ENCODE measurements around the gene ATAD3B. TPM values are rescaled to one million over a fixed set of nuclear protein-coding genes. Genes with fewer than 3 reads are reported as not detected.
"Not testable (repeated sequence)": the region's sequence is repeated elsewhere in the genome, so short reads cannot be mapped to it uniquely, and the experiment has no call there.

Gene ATAD3B
- polyA plus RNA-seq, 1 experiment, result 7.7 TPM

GRCh38 chr1:1427106-1427819 lies 44.3 kb upstream of the ATAD3B start:
- no peak for DNase-seq (ENCODE audit: low read depth, low spot score)
- Histone ChIP-seq H3K27me3 (ENCODE audit: control insufficient read depth, insufficient read depth, low read length) (no peaks in the 10 kb centered on the region), H3K4me3 (ENCODE audit: low read depth, low read length) (peak overlapping the region; percentile 47), H3K27ac (ENCODE audit: low read depth, low read length) (no peak overlapping the region), H3K9me3 (ENCODE audit: control insufficient read depth, insufficient read depth, low read length) (peaks cover 3% of the 10 kb centered on the region; the same call in 1 of the 2 replicates)
- CTCF ChIA-PET, result no interaction called here
- POLR2A ChIA-PET, result interaction anchor here (1.6 kb wide), 1 partner anchor 20 kb away, joined by 4 read pairs; no protein-coding TSS in a partner anchor
- TF ChIP-seq CTCF (IDR thresholded peaks at IDR 0.05; ENCODE audit: low read depth, low read length), result no peak

GRCh38 chr1:1427820-1428148 lies 43.8 kb upstream of the ATAD3B start:
- Histone ChIP-seq H3K27me3 (ENCODE audit: control insufficient read depth, insufficient read depth, low read length) (no peaks in the 10 kb centered on the region), H3K9me3 (ENCODE audit: control insufficient read depth, insufficient read depth, low read length) (peaks cover 3% of the 10 kb centered on the region; the same call in 1 of the 2 replicates), H3K4me3 (ENCODE audit: low read depth, low read length) (peak overlapping the region; percentile 47), H3K27ac (ENCODE audit: low read depth, low read length) (no peak overlapping the region)
- POLR2A ChIA-PET, result interaction anchor here (1.6 kb wide), 1 partner anchor 20 kb away, joined by 4 read pairs; no protein-coding TSS in a partner anchor
- TF ChIP-seq CTCF (IDR thresholded peaks at IDR 0.05; ENCODE audit: low read depth, low read length), result no peak
- CTCF ChIA-PET, result no interaction called here
- DNase-seq (ENCODE audit: low read depth, low spot score), result no peak

- ChIA-PET CTCF (no interaction called here), POLR2A (interaction anchor here (1.6 kb wide), 1 partner anchor 21 kb away, joined by 4 read pairs; no protein-coding TSS in a partner anchor)
- no peak for DNase-seq (ENCODE audit: low read depth, low spot score)
- Histone ChIP-seq H3K27me3 (ENCODE audit: control insufficient read depth, insufficient read depth, low read length) (no peaks in the 10 kb centered on the region), H3K27ac (ENCODE audit: low read depth, low read length) (no peak overlapping the region), H3K9me3 (ENCODE audit: control insufficient read depth, insufficient read depth, low read length) (peaks cover 3% of the 10 kb centered on the region; the same call in 1 of the 2 replicates), H3K4me3 (ENCODE audit: low read depth, low read length) (no peak overlapping the region)
- no peak for TF ChIP-seq CTCF (IDR thresholded peaks at IDR 0.05; ENCODE audit: low read depth, low read length)
Observed at GRCh38 chr1:1428174-1428573, 43.4 kb upstream of the ATAD3B start.

GRCh38 chr1:1428967-1429366 lies 42.6 kb upstream of the ATAD3B start:
- not testable (repeated sequence) for H3K4me3 ChIP-seq (ENCODE audit: low read depth, low read length); DNase-seq (ENCODE audit: low read depth, low spot score); H3K27ac ChIP-seq (ENCODE audit: low read depth, low read length); H3K27me3 ChIP-seq (ENCODE audit: control insufficient read depth, insufficient read depth, low read length); H3K9me3 ChIP-seq (ENCODE audit: control insufficient read depth, insufficient read depth, low read length)
- CTCF ChIA-PET, result interaction anchor here (0.6 to 2.9 kb wide), 2 partner anchors 12 to 21 kb away, joined by 3 to 13 read pairs; no protein-coding TSS in a partner anchor
- POLR2A ChIA-PET, result interaction anchor here (0.6 to 1.6 kb wide), 2 partner anchors 21 to 54 kb away, joined by 4 read pairs; partner anchors contain the start of gene AURKAIP1

DNA sequence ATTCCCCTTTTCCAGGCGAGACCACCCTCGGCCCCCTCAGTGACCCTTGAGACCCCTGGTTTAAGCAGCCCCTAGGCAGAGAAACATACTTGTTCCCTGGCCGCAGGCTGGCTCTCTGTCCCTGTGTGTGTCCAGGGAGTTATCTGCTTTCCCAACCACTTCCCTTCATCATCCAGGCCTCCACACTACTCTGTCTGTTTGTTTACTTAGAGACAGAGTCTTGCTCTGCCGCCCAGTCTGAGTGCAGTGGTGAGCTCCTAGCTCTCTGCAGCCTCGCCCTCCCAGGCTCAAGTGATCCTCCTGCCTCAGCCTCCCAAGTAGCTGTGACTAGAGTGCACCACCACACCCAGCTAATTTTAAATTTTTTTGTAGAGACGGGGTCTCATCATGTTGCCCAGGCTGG lies 41.9 kb upstream of the ATAD3B start:
- TF ChIP-seq CTCF (IDR thresholded peaks at IDR 0.05; ENCODE audit: low read depth, low read length), result no peak
- peaks cover 3% of the 10 kb centered on the region; the same call in 1 of the 2 replicates for H3K9me3 ChIP-seq (ENCODE audit: control insufficient read depth, insufficient read depth, low read length)
- H3K27ac ChIP-seq (ENCODE audit: low read depth, low read length), result no peak overlapping the region
- POLR2A ChIA-PET, result interaction anchor here (0.7 to 1.7 kb wide), 4 partner anchors 9 to 30 kb away, joined by 3 to 7 read pairs (median 4); partner anchors contain the start of genes ANKRD65, CCNL2 and MRPL20
- CTCF ChIA-PET, result interaction anchor here (0.6 to 2.9 kb wide), 3 partner anchors 11 to 27 kb away, joined by 3 to 13 read pairs (median 4); no protein-coding TSS in a partner anchor
- no peaks in the 10 kb centered on the region for H3K27me3 ChIP-seq (ENCODE audit: control insufficient read depth, insufficient read depth, low read length)
- no peak overlapping the region for H3K4me3 ChIP-seq (ENCODE audit: low read depth, low read length)
- no peak for DNase-seq (ENCODE audit: low read depth, low spot score)
